IMR-90 (cell line): Measurements from ENCODE around the gene PDE11A. TPM values are rescaled to one million over a fixed set of nuclear protein-coding genes. Genes with fewer than 3 reads are reported as not detected.

Experiments
- ATAC-seq: fragments of 200-7000 bp; cut with Tn5 transposase; 2 replicates; pipeline ENCODE4 v1.9.1; 2020; ENCODE audit warnings: low read depth, mild to moderate bottlenecking, moderate library complexity
- BruUV-seq: library from RNA; stranded (reverse); fragments of 400-500 nt; replicated peaks from 2 replicates; lab custom pipeline; 2021; lab: Mats Ljungman, UMichigan
- CTCF ChIA-PET: fragments of 300-600 bp; formaldehyde crosslinking; extraction: SDS; loops from one replicate; lab custom pipeline; 2021; ENCODE audit warnings: antibody characterized with exemption; lab: Yijun Ruan, JAX
- POLR2A ChIA-PET: fragments of 300-600 bp; sonication (Branson Sonifier 250); formaldehyde crosslinking; loops from one replicate; lab custom pipeline; 2022; ENCODE audit warnings: antibody characterized with exemption; ENCODE audit not compliant: unreplicated experiment; lab: Charles Lee
- DNase-seq: peaks from one replicate; pipeline ENCODE4 v3.0.0; 2013
- H2AFZ ChIP-seq: replicated peaks from 2 replicates; pipeline ENCODE3; 2013; ENCODE audit warnings: low read length, mild to moderate bottlenecking; ENCODE audit not compliant: poor library complexity
- H2AK5ac ChIP-seq: 2 replicates; pipeline ENCODE4 v1.6.1; 2013; ENCODE audit warnings: low read depth, low read length, inconsistent platforms
- H2AK9ac ChIP-seq: replicated peaks from 2 replicates; pipeline ENCODE3; 2013; ENCODE audit warnings: mild to moderate bottlenecking, low read depth, low read length, moderate library complexity; ENCODE audit not compliant: poor library complexity
- H2BK120ac ChIP-seq: 2 replicates; pipeline ENCODE4 v1.6.1; 2013; ENCODE audit warnings: low read depth, low read length, inconsistent platforms
- H2BK15ac ChIP-seq: 3 replicates; pipeline ENCODE4 v1.6.1; 2013; ENCODE audit warnings: low read depth, low read length, inconsistent platforms
- H2BK20ac ChIP-seq: 2 replicates; pipeline ENCODE4 v1.6.1; 2013; ENCODE audit warnings: low read depth, mild to moderate bottlenecking, inconsistent platforms, low read length, moderate library complexity
- H2BK5ac ChIP-seq: 2 replicates; pipeline ENCODE4 v1.6.1; 2013; ENCODE audit warnings: mild to moderate bottlenecking, low read depth, low read length, inconsistent platforms; ENCODE audit not compliant: poor library complexity, severe bottlenecking
- H3K14ac ChIP-seq: replicated peaks from 2 replicates; pipeline ENCODE4 v1.6.1; 2013; ENCODE audit warnings: low read depth, low read length, inconsistent platforms
- H3K18ac ChIP-seq: 2 replicates; pipeline ENCODE4 v1.6.1; 2013; ENCODE audit warnings: low read depth, low read length, control low read depth
- H3K23ac ChIP-seq: 2 replicates; pipeline ENCODE4 v1.6.1; 2013; ENCODE audit warnings: low read depth, low read length, inconsistent platforms
- H3K27ac ChIP-seq: 2 replicates; pipeline ENCODE4 v1.5.1; 2013; ENCODE audit warnings: mild to moderate bottlenecking, control low read depth, low read length; ENCODE audit not compliant: insufficient read depth
- H3K27me3 ChIP-seq: 2 replicates; pipeline ENCODE4 v1.6.1; 2013; ENCODE audit warnings: low read length; ENCODE audit not compliant: control insufficient read depth, insufficient read depth
- H3K36me3 ChIP-seq: 2 replicates; pipeline ENCODE4 v1.6.1; 2013; ENCODE audit warnings: low read length, mixed read lengths; ENCODE audit not compliant: control insufficient read depth, insufficient read depth
- H3K4ac ChIP-seq: 2 replicates; pipeline ENCODE4 v1.6.1; 2013; ENCODE audit warnings: low read depth, low read length, inconsistent platforms
- H3K4me1 ChIP-seq: 2 replicates; pipeline ENCODE4 v1.6.1; 2013; ENCODE audit warnings: low read length, mixed read lengths; ENCODE audit not compliant: control insufficient read depth, insufficient read depth
- H3K4me2 ChIP-seq: 2 replicates; pipeline ENCODE4 v1.6.1; 2013; ENCODE audit warnings: low read depth, mild to moderate bottlenecking, control low read depth, low read length, moderate library complexity
- H3K4me3 ChIP-seq: 2 replicates; pipeline ENCODE4 v1.5.1; 2013; ENCODE audit warnings: low read depth, mild to moderate bottlenecking, control low read depth, low read length, moderate library complexity; ENCODE audit not compliant: insufficient read depth
- H3K56ac ChIP-seq: 2 replicates; pipeline ENCODE4 v1.6.1; 2013; ENCODE audit warnings: low read length, inconsistent platforms; ENCODE audit not compliant: insufficient read depth; ENCODE audit errors: extremely low read depth
- H3K79me1 ChIP-seq, 2 experiments: 2 replicates each; pipeline ENCODE4 v1.6.1; 2013; ENCODE audit warnings: low read length in 2 of 2, inconsistent platforms in 1 of 2, low read depth in 1 of 2
- H3K9ac ChIP-seq: 2 replicates; pipeline ENCODE4 v1.6.1; 2013; ENCODE audit warnings: low read depth, low read length, control low read depth
- H3K9me1 ChIP-seq: 2 replicates; pipeline ENCODE4 v1.6.1; 2013; ENCODE audit warnings: low read length, inconsistent platforms; ENCODE audit not compliant: insufficient read depth
- H3K9me3 ChIP-seq: 2 replicates; pipeline ENCODE4 v1.6.1; 2013; ENCODE audit warnings: low read length; ENCODE audit not compliant: control insufficient read depth, insufficient read depth
- H4K20me1 ChIP-seq: 2 replicates; pipeline ENCODE4 v1.6.1; 2013; ENCODE audit warnings: low read length, inconsistent platforms; ENCODE audit not compliant: insufficient read depth
- H4K5ac ChIP-seq: 2 replicates; pipeline ENCODE4 v1.6.1; 2013; ENCODE audit warnings: mild to moderate bottlenecking, low read depth, low read length, control low read depth
- H4K8ac ChIP-seq, 2 experiments: 2 replicates each; pipeline ENCODE4 v1.6.1; 2013; ENCODE audit warnings: low read depth in 2 of 2, low read length in 2 of 2, control low read depth in 1 of 2, inconsistent platforms in 1 of 2
- H4K91ac ChIP-seq: 2 replicates; pipeline ENCODE4 v1.6.1; 2013; ENCODE audit warnings: low read depth, low read length, inconsistent platforms; ENCODE audit not compliant: insufficient read depth
- BHLHE40 ChIP-seq: fragments of 150-350 bp; IDR thresholded peaks from 2 replicates; pipeline ENCODE4 v1.6.1; 2016; ENCODE audit warnings: mild to moderate bottlenecking, low read depth, low read length
- CEBPB ChIP-seq: IDR thresholded peaks from 2 replicates; pipeline ENCODE4 v1.6.1; 2012; ENCODE audit warnings: low read depth, low read length, improper control_type of control experiment
- CHD1 ChIP-seq: IDR thresholded peaks from 2 replicates; pipeline ENCODE4 v1.6.1; 2012; ENCODE audit warnings: low read depth, low read length, improper control_type of control experiment
- CTCF ChIP-seq: conservative IDR thresholded peaks from 2 replicates; pipeline ENCODE4 v1.5.1; 2012; ENCODE audit warnings: mild to moderate bottlenecking, low read depth, low read length, improper control_type of control experiment
- ELK1 ChIP-seq: fragments of 150-350 bp; IDR thresholded peaks from 2 replicates; pipeline ENCODE4 v1.6.1; 2016; ENCODE audit warnings: low read depth, mild to moderate bottlenecking, low read length, moderate library complexity, borderline replicate concordance
- FOS ChIP-seq: fragments of 150-350 bp; IDR thresholded peaks from 2 replicates; pipeline ENCODE4 v1.6.1; 2016; ENCODE audit warnings: low read depth, low read length
- MAFK ChIP-seq: IDR thresholded peaks from 2 replicates; pipeline ENCODE4 v1.6.1; 2012; ENCODE audit warnings: low read depth, low read length, improper control_type of control experiment
- MAZ ChIP-seq: IDR thresholded peaks from 2 replicates; pipeline ENCODE4 v1.6.1; 2012; ENCODE audit warnings: low read depth, mild to moderate bottlenecking, low read length, improper control_type of control experiment, moderate library complexity, borderline replicate concordance
- MXI1 ChIP-seq: IDR thresholded peaks from 2 replicates; pipeline ENCODE4 v1.6.1; 2012; ENCODE audit warnings: low read depth, mild to moderate bottlenecking, low read length, moderate library complexity, borderline replicate concordance
- NFE2L2 ChIP-seq: fragments of 150-350 bp; IDR thresholded peaks from 2 replicates; pipeline ENCODE4 v1.6.1; 2016; ENCODE audit warnings: low read depth, mild to moderate bottlenecking, low read length
- POLR2A ChIP-seq: IDR thresholded peaks from 2 replicates; pipeline ENCODE4 v1.6.1; 2012; ENCODE audit warnings: mild to moderate bottlenecking, low read depth, low read length
- RAD21 ChIP-seq: IDR thresholded peaks from 2 replicates; pipeline ENCODE4 v1.6.1; 2012; ENCODE audit warnings: low read length, improper control_type of control experiment
- RCOR1 ChIP-seq: IDR thresholded peaks from 2 replicates; pipeline ENCODE4 v1.6.1; 2012; ENCODE audit warnings: mild to moderate bottlenecking, low read length, improper control_type of control experiment; ENCODE audit not compliant: insufficient replicate concordance
- RFX5 ChIP-seq: IDR thresholded peaks from 2 replicates; pipeline ENCODE4 v1.8.0; 2012; ENCODE audit warnings: low read depth, mild to moderate bottlenecking, low read length, moderate library complexity
- SMC3 ChIP-seq: fragments of 150-350 bp; IDR thresholded peaks from 2 replicates; pipeline ENCODE4 v1.6.1; 2016; ENCODE audit warnings: low read depth, mild to moderate bottlenecking, antibody characterized with exemption, low read length, moderate library complexity
- WGBS, 2 experiments: methylation state at CpG; one replicate each; pipeline versions ENCODE4 v1.1.5 to v1.1.7; 2013; ENCODE audit warnings: missing lambda C conversion rate in 2 of 2; ENCODE audit not compliant: insufficient read length in 1 of 2; ENCODE audit errors: extremely low coverage in 2 of 2; 5-methylcytosine and 5-hydroxymethylcytosine counted together
- dilution Hi-C: fragments of 300-500 bp; cut with HindIII; formaldehyde crosslinking; loops from one replicate; pipeline ENCODE4 v1.14.3; 2018; ENCODE audit warnings: low sequenced_read_pairs; ENCODE audit not compliant: unreplicated experiment
- in situ Hi-C: fragments of 300-500 bp; cut with MboI; formaldehyde crosslinking; loops from 3 replicates; pipeline ENCODE4 v1.14.3; 2019; ENCODE audit warnings: low sequenced_read_pairs, inconsistent platforms, mixed read lengths
- intact Hi-C: fragments of 100-400 bp; cut with micrococcal nuclease; formaldehyde crosslinking; loops from 2 replicates; pipeline ENCODE4 v1.10.0; 2022
- polyA plus RNA-seq, 3 experiments: library from polyadenylated mRNA; depleted of rRNA; stranded (reverse); fragments of >200 nt; gene quantifications; 2 replicates each; pipeline ENCODE4 v1.2.3, GENCODE V29; 2012; ENCODE audit warnings: low replicate concordance in 1 of 3
- total RNA-seq: library from RNA; depleted of rRNA; stranded (reverse); fragments of >200 nt; gene quantifications from 2 replicates; pipeline ENCODE4 v1.2.3, GENCODE V29; 2012
- TF ChIP-seq, protein P1 (sequence below): fragments of 150-350 bp; IDR thresholded peaks from 2 replicates; pipeline ENCODE4 v1.6.1; 2017; ENCODE audit warnings: mild to moderate bottlenecking, antibody characterized with exemption, low read length, low read depth

PDE11A gene
- total and polyA plus RNA-seq, 2 of the 4 experiments (the other 2 are of a cell fraction) = 0.21 to 0.72 TPM

GRCh38 chr2:177628831-177629230, 443.7 kb downstream of the PDE11A start:
- CTCF ChIA-PET = no interaction called here
- H3K27ac ChIP-seq = no peak overlapping the region
- dilution Hi-C loops = no loop called here

More at GRCh38 chr2:177628831-177629230, 443.7 kb downstream of the PDE11A start:
- TF ChIP-seq RAD21 (no peak), CTCF (no peak), MAFK (no peak), CEBPB (no peak), ELK1 (no peak), MAZ (no peak), RFX5 (no peak), POLR2A (no peak), FOS (no peak), SMC3 (no peak), CHD1 (no peak), RCOR1 (no peak), BHLHE40 (no peak), MXI1 (no peak), NFE2L2 (no peak)
- TF ChIP-seq, protein P1, sequence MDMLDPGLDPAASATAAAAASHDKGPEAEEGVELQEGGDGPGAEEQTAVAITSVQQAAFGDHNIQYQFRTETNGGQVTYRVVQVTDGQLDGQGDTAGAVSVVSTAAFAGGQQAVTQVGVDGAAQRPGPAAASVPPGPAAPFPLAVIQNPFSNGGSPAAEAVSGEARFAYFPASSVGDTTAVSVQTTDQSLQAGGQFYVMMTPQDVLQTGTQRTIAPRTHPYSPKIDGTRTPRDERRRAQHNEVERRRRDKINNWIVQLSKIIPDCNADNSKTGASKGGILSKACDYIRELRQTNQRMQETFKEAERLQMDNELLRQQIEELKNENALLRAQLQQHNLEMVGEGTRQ = no peak
- DNase-seq = no peak
- Histone ChIP-seq H3K18ac (no peak overlapping the region), H2BK15ac (no peak overlapping the region), H3K79me1 (no peaks in the 10 kb centered on the region), H2AK9ac (no peak overlapping the region), H3K14ac (no peak overlapping the region), H3K56ac (no peak overlapping the region), H2AK5ac (no peak overlapping the region), H3K4me1 (no peaks in the 10 kb centered on the region), H4K5ac (no peak overlapping the region), H3K23ac (no peak overlapping the region), H3K4ac (no peak overlapping the region), H3K27me3 (peaks cover 6% of the 10 kb centered on the region), H3K4me3 (no peak overlapping the region), H4K91ac (no peak overlapping the region), H3K9ac (no peak overlapping the region), H2BK20ac (no peak overlapping the region), H2BK120ac (no peak overlapping the region), H4K20me1 (no peaks in the 10 kb centered on the region), H3K9me1 (no peaks in the 10 kb centered on the region), H3K36me3 (no peaks in the 10 kb centered on the region), H2AFZ (no peak overlapping the region), H2BK5ac (no peak overlapping the region), H3K4me2 (no peak overlapping the region), H3K9me3 (no peaks in the 10 kb centered on the region), H4K8ac (no peak overlapping the region)
- in situ Hi-C loops (no loop called here), intact Hi-C loops (no loop called here)
- POLR2A ChIA-PET = interaction anchor here (0.6 kb wide), 1 partner anchor 46 kb away, joined by 3 read pairs; no protein-coding TSS in a partner anchor
- no TSS peak for BruUV-seq
- ATAC-seq = no peak
- no CpG with 5 or more reads among the region's 5 CpGs for WGBS, 2 experiments
